KOPT-K1 (cell line): ENCODE data around the gene CNDP1.

Experiments used
- H3K27ac ChIP-seq: fragments of 200-600 bp; sonication (generic); 2 replicates; pipeline ENCODE4 v1.5.1; 2016; ENCODE audit warnings: antibody characterized with exemption, mild to moderate bottlenecking, low read depth, low read length; ENCODE audit not compliant: poor library complexity, severe bottlenecking
- H3K36me3 ChIP-seq: fragments of 200-600 bp; sonication (generic); 2 replicates; pipeline ENCODE4 v1.5.1; 2017; ENCODE audit warnings: antibody characterized with exemption, mild to moderate bottlenecking, low read length, moderate library complexity; ENCODE audit not compliant: insufficient read depth
- H3K9me3 ChIP-seq: fragments of 200-600 bp; sonication (generic); 2 replicates; pipeline ENCODE4 v1.5.1; 2017; ENCODE audit warnings: antibody characterized with exemption, low read length, mild to moderate bottlenecking; ENCODE audit not compliant: insufficient read depth, poor library complexity, severe bottlenecking

CNDP1 gene

DNA sequence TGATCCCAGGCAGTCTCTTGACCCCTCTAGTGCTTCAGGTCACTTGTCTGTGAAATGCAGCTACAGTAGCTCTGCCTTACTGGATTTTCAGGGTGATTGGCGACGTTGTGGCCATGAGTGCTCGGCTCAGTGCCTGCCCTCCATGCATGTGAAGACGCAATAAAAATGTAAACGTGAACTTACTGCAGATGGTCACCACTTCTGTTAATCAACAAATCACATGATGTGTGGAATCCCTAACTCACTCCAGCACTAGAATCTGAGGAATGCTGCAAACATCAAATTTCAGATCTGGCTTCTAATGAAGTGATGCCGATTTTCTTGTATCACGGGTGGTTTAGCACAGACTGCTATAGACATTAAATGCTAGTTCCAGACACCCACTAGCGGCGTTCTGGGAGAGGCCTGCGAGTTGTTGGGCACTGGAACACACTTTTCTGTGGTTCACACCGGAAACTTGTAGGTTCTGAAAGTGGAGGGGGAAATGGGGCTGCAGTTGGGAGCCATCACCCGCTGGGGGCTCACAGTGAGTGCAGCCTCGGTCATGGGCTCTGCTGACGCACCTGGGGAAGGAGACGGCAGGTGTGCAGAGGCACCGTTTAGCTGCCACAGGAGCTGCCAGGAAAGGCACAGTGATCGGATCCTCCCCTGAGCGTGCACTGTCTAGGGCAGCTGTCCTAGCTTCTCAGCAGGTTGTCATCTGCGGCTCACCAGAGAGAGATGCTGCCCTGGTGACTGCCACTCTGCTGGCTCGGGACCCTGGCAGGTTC is 6.5 kb downstream of the CNDP1 start:
- no peak overlapping the region for H3K27ac ChIP-seq

DNA sequence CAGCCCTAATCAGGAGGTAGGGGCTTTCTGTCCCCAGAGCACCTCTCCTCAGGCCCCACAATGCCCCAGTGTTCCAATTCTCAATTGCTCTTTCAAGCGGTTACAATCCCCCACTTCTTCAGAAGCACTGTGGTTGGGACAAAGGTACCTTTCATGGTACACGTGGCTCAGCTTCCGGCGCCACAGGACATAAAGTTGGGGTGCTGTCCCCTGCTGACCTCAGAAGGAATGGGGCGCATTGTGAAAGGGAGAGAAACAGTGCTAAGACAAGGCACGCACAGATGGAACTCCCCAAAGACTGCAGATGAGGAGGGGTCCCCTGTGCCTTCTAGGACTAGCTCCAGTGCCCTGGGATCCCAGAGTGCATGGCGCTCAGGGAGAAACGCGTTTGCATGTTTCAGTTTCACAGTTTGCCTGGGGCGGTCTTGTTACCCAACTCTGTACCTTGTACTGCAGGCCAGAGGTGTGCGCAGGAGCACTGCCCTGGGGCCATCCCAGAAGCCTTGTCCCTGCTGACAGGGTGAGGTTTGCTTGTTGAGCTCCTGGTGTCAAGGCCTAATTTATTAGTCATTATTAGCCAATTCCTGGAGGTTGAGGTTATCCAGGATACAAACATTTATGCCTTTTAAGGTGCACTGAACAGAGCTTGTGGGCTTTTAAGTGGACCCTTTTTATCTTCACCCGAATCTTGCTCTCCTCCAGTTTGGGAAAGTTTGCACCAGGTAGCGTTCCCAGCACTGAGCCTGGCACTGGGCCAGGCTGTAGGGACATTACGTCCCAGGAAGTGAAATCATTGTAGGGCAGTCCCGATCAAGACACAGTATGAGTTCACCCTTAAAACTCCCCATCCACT is 7.6 kb downstream of the CNDP1 start:
- Histone ChIP-seq H3K9me3 (peaks cover 9% of the 10 kb centered on the region), H3K36me3 (no peaks in the 10 kb centered on the region), H3K27ac (no peak overlapping the region)

More for the DNA sequence above, 6.5 kb downstream of the CNDP1 start:
- Histone ChIP-seq H3K36me3 (no peaks in the 10 kb centered on the region), H3K9me3 (no peaks in the 10 kb centered on the region)

DNA sequence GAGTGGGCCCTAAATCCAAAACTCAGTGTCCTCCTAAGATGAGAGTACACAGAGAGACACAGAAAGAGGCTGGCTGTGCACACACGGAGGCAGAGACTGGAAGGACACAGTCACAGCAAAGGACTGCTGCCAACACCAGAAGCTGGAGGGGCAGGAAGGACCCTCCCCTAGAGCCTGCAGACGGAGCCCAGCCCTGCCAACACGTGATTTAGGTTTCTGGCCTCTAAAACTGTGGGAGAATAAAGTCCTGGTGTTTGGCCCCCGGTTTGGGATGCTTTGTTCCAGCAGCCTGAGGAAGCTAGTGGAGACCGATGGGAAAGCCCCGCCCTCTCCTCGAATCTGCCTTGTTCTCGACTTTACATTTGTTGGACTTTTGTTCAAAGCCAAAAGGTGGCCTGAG is 10.6 kb downstream of the CNDP1 start:
- H3K9me3 ChIP-seq = peaks cover 32% of the 10 kb centered on the region
- no peak overlapping the region for H3K27ac ChIP-seq
- H3K36me3 ChIP-seq = no peaks in the 10 kb centered on the region

DNA sequence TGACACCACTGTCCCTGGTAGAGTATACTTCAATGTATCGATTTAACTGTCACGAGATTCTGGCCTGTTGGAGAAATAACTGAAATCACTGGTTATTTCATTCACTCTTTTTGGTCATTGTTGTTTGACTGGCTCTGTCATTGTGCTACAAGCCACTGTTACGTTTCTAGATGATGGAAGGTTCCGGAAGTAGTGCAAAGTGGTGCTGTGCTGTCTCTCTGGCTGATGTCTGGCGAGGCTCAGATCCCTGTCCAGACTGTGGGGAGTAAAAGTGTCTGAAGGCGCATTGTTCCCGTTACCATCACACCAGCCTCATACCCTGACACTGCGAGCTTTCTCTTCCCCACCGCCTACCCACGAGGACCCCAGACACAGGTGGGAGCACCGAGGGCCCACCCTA is 11.7 kb downstream of the CNDP1 start:
- Histone ChIP-seq H3K9me3 (peaks cover 36% of the 10 kb centered on the region), H3K36me3 (no peaks in the 10 kb centered on the region), H3K27ac (no peak overlapping the region)

DNA sequence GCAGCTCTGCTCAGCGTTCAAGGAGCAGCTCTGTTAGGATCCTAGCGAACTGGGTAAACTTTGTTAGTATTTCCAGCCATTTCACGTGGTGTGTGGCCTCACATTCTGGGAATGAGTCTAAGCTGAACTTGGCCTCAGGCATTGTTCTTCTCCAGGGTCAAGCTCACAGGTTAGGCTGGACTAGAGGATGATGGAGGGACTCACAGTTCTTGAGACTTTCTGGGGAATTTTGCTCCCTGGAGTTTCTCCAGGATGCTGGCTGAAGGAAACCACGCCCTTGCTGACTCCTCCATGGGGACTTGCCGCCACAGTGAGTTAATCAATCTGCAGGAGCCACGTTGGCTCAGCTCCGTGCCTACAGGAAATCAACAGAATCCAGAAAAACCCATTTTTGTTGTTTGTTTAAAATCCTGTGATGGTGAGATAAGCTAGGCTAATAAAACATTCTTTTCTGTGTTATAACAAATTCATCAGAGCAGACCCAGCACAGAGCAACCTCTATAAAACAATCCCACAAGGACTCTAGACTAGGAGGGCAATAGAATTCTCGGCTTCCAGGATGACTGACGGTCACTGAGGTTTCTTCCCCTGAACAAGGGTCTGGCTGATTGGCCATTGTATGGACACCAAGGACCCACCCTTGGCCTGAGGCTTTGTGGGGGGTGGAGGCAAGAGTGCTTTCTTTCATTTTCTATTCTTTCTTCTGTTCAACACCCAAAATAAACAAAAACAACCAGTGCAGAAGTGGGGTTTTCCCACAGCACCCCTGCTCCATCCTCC is 12.6 kb downstream of the CNDP1 start:
- Histone ChIP-seq H3K27ac (no peak overlapping the region), H3K9me3 (peaks cover 36% of the 10 kb centered on the region), H3K36me3 (no peaks in the 10 kb centered on the region)

DNA sequence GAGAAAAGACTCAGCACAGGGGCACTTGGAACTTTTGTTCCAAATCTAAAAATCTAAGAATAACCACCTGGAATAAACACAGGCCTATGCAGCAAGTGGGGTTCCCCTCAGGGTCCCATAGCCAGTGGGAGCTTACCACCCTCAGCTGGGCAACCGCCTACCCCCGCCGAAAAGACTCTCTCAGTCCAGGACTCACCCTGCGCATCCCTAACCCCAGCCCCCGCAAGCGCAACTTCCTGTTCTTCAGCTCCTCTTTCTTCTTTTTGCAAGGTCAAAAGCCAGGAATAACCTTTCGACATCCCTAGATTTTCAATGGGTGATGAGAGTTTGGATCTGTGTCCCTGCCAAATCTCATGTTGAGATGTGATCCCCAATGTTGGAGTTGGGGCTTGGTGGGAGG is 13.6 kb downstream of the CNDP1 start:
- Histone ChIP-seq H3K36me3 (no peaks in the 10 kb centered on the region), H3K9me3 (peaks cover 36% of the 10 kb centered on the region), H3K27ac (no peak overlapping the region)

DNA sequence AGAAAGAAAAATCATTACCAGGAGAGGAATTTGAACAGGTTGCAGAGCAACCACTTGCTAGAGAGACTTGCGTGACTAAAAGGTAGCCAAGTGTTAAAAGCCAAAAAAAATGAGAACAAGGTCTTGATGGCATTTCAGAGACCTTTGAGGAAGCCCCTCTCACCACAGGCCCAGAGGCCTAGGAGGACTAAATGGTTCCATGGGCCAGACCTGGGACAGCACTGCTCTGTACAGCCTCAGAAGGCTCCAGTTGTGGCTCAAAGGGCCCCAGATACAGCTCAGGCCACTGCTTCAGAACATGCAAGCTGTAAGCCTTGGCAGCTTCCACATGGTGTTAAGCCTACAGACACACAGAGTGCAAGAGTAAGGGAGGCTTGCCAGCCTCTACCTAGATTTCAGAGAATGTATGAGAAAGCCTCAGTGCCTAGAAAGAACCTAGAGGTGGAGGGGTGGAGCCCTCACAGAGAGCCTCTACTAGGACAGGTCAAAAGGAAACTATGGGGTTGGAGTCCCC is 15.3 kb downstream of the CNDP1 start:
- Histone ChIP-seq H3K9me3 (peaks cover 36% of the 10 kb centered on the region), H3K27ac (no peak overlapping the region), H3K36me3 (no peaks in the 10 kb centered on the region)

DNA sequence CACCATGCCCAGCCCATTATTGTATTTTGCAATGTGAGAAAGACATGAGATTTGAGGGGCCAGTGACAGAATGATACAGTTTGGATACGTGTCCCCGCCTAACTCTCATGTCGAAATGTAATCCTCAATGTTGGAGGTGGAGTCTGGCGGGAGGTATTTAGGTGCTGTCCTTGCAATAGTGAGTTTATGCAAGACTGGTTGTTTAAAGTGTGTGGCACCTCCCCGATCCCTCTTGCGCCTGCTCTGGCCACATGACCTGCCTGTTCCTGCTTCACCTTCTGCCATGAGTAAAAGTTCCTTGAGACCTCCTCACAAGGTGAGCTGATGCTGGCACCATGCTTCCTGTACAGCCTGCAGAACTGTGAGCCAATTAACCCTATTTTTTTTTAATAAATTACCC is 16.6 kb downstream of the CNDP1 start:
- H3K36me3 ChIP-seq = no peaks in the 10 kb centered on the region
- H3K9me3 ChIP-seq = peaks cover 36% of the 10 kb centered on the region

DNA sequence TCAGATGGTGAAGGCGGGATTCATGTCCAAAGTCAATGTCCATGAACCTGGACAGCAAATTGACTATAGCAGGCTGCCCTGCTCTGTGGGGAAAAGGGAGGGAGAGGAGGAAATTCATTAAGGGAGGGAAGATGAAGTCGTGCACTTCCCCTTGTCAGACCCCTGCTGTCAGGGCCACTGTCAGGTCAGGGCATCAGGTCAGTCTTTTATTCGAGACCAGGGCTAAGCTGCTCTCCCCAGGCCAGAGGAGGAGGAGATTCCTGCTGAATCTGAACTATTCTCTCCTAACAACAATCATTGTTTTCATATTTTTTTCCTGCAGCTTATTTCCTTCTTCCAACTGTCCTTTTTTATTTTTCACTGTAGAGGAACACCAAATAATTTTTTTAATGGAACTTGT is 17.2 kb downstream of the CNDP1 start:
- no peak overlapping the region for H3K27ac ChIP-seq
- peaks cover 32% of the 10 kb centered on the region for H3K9me3 ChIP-seq
- H3K36me3 ChIP-seq = no peaks in the 10 kb centered on the region

More for the DNA sequence above, 16.6 kb downstream of the CNDP1 start:
- no peak overlapping the region for H3K27ac ChIP-seq

DNA sequence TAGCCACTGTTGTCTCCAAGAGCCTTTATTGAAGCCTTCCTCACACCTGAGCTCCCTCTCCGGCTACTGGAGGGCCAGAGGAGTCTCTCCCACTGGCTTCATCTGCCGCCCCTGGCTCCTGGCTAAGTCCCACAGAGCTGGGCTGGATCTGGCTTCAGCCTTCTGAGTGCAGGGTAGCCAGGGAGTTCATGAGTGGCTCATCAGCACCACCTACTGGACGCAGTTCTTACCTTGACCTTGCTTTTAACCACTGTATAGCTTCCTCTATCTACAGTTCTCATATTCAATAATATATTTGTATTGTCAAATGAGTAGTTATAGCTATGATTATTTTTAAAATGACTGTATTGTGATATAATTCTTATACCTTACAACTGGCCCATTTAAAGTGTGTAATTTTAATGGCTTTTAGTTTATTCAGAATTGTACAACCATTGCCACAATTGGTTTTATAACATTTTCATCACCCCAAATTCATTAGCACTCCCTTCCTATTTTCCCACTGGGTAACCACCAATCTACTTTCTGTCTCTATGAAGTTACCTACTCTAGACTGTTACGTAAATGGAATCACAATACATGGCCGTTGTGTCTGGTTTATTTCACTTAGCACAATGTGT is 17.7 kb downstream of the CNDP1 start:
- H3K9me3 ChIP-seq = peaks cover 27% of the 10 kb centered on the region
- no peak overlapping the region for H3K27ac ChIP-seq
- no peaks in the 10 kb centered on the region for H3K36me3 ChIP-seq

DNA sequence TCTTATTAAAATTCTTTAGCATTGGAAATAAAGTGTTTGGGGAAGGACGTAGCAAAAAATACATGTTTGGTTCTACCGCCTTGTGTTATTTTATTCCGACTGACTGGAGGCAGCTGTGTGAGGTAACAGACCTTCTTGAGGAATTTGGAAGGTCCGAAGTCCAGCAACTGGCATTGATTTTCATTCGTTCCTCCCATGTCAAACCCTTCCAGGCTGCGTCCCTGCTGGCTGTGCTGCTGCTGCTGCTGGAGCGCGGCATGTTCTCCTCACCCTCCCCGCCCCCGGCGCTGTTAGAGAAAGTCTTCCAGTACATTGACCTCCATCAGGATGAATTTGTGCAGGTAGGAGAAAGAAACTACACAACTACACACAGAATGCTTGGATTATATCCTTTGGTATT is 21.8 kb downstream of the CNDP1 start:
- no peak overlapping the region for H3K27ac ChIP-seq
- no peaks in the 10 kb centered on the region for H3K36me3 ChIP-seq
- no peaks in the 10 kb centered on the region for H3K9me3 ChIP-seq

DNA sequence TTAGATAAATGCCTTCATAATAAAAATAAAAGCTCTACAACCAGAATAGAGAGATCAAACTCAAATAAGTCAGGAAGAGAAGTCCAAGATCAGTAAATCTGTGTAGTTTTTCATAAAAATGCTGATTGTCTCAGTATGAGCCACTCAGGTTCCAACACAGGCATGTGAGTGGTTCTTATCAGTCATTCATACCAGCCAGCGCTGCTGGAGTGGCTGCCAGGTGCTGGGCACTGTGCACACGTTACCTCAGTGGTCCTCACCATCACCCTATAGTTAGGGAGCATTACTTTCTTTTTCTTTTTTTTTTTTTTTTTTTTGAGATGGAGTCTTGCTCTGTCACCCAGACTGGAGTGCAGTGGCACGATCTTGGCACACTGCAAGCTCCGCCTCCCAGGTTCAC is 23.8 kb downstream of the CNDP1 start:
- Histone ChIP-seq H3K9me3 (no peaks in the 10 kb centered on the region), H3K27ac (no peak overlapping the region), H3K36me3 (no peaks in the 10 kb centered on the region)

DNA sequence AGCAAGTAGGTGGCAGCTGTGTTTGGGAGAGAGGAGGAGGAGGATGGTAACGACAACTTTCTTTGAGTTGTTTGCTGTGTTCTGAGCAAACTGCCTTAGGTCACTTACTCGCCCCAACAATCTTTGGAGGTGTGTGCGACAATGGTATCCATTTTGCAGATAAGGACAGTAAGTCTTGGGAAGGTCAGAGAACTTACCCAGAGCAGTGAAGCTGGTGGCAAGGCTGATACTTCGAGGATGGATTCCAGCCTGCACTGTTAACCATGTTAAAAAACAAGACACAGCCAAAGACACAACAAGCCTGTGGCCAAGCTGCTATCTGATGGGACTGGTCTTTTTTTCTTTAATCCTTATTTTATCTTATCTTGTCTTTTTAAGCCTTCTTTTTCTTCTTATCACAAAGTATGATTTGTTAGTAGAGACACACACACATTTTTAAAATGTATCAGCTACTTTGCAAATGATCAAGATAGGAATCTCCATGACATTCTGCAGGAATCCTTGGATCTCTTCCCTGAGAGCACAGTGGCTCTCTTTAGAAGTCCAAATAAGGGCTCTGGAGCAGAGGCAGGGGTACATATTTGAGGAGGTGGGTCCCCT is 27.9 kb downstream of the CNDP1 start:
- Histone ChIP-seq H3K9me3 (peaks cover 28% of the 10 kb centered on the region), H3K36me3 (no peaks in the 10 kb centered on the region), H3K27ac (no peak overlapping the region)

DNA sequence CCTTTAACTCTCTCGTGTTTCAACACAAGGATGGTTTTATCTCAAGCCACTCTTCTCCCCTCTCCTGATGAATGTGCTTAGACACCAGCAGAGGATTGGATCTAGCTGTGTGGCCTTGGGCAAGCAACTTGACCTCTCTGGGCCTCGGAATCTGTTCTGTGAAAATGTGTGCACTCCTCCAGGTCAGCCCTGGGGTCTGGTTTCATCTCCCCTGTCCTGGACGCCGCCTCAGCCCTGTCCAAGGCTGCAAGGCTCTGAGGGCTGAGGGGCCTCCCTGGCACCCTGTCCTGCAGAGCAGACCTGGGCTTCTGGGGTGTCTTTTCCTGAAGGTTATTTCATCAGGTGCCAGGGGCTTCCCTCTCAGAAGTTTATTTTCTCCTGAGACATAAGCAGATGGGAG is 28.5 kb downstream of the CNDP1 start:
- Histone ChIP-seq H3K9me3 (peaks cover 28% of the 10 kb centered on the region), H3K27ac (no peak overlapping the region)

More for the DNA sequence above, 28.5 kb downstream of the CNDP1 start:
- no peaks in the 10 kb centered on the region for H3K36me3 ChIP-seq
